GM12801 (cell line): Measurements from ENCODE around the gene KIF27.

ENCODE experiments used
- TF ChIP-seq, protein P1 (sequence below): IDR thresholded peaks from one replicate; pipeline ENCODE4 v1.5.1; 2011; ENCODE audit warnings: control low read depth; ENCODE audit not compliant: insufficient read length; ENCODE audit errors: extremely low read depth

KIF27 gene, protein sequence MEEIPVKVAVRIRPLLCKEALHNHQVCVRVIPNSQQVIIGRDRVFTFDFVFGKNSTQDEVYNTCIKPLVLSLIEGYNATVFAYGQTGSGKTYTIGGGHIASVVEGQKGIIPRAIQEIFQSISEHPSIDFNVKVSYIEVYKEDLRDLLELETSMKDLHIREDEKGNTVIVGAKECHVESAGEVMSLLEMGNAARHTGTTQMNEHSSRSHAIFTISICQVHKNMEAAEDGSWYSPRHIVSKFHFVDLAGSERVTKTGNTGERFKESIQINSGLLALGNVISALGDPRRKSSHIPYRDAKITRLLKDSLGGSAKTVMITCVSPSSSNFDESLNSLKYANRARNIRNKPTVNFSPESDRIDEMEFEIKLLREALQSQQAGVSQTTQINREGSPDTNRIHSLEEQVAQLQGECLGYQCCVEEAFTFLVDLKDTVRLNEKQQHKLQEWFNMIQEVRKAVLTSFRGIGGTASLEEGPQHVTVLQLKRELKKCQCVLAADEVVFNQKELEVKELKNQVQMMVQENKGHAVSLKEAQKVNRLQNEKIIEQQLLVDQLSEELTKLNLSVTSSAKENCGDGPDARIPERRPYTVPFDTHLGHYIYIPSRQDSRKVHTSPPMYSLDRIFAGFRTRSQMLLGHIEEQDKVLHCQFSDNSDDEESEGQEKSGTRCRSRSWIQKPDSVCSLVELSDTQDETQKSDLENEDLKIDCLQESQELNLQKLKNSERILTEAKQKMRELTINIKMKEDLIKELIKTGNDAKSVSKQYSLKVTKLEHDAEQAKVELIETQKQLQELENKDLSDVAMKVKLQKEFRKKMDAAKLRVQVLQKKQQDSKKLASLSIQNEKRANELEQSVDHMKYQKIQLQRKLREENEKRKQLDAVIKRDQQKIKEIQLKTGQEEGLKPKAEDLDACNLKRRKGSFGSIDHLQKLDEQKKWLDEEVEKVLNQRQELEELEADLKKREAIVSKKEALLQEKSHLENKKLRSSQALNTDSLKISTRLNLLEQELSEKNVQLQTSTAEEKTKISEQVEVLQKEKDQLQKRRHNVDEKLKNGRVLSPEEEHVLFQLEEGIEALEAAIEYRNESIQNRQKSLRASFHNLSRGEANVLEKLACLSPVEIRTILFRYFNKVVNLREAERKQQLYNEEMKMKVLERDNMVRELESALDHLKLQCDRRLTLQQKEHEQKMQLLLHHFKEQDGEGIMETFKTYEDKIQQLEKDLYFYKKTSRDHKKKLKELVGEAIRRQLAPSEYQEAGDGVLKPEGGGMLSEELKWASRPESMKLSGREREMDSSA (N-terminal part only)

DNA sequence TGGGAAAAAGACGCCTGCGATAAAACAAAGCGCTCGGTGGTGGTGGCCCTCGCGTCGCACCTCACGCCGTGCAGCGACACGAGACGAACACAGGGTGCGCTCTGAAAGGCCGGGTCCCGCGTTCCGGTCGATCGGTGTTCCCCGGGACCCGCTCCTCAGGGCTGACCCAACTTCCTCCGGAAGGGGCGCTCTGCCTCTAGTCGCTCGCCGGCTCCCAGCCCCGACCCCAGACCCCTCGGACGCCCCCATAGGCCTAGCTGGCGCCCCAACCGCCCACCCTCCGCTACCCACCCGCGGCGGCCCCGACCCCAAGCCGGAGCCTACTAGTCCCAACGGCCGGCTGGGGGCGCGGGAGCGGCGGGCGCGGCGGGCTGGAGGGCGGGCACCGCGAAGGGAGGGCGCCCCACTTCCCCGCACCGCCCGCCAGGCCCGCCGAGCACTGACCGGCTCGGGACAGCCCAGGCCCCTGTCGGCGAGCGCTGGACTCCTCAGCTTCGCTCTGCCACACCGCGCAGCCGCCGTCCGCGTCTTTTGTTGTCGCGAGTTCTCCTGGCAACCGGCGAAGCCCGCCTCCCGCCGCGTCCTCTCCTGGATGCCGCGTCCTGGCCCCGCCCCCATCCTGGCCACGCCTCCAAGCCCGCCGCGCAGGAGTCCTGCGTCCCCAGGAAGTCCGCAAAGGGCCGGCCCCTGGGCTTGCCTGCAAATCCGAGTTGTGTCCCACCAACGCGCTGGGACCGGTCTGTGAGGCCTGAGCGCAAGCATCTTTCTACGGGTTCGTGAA, at the start of gene KIF27:
TSS of gene KIF27 (minus strand) at position 506 of the 781 bp plus-strand sequence. CDS start 5,841 bp downstream, outside the sequence.
- TF ChIP-seq, protein P1, sequence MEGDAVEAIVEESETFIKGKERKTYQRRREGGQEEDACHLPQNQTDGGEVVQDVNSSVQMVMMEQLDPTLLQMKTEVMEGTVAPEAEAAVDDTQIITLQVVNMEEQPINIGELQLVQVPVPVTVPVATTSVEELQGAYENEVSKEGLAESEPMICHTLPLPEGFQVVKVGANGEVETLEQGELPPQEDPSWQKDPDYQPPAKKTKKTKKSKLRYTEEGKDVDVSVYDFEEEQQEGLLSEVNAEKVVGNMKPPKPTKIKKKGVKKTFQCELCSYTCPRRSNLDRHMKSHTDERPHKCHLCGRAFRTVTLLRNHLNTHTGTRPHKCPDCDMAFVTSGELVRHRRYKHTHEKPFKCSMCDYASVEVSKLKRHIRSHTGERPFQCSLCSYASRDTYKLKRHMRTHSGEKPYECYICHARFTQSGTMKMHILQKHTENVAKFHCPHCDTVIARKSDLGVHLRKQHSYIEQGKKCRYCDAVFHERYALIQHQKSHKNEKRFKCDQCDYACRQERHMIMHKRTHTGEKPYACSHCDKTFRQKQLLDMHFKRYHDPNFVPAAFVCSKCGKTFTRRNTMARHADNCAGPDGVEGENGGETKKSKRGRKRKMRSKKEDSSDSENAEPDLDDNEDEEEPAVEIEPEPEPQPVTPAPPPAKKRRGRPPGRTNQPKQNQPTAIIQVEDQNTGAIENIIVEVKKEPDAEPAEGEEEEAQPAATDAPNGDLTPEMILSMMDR: no peak

DNA sequence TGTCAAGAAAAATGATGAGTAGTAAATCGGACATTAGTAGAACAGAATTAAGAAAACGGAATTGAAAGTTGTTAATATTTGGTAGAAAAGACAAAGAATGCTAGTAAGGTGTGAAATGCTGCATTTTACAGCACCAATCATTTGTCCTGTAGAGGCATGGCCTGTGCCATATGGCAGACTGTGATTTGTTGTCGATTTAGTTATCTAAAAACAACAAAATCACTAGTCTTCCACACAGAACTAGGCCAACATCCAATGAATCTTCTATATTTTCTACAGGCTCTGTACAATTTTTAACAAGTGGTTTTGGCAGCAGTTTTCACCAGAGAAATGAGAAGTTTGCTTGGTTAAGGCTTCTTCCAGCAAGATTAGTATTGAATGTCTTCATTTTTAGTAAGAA, 48.4 kb upstream of the KIF27 start:
- TF ChIP-seq, protein P1: no peak

DNA sequence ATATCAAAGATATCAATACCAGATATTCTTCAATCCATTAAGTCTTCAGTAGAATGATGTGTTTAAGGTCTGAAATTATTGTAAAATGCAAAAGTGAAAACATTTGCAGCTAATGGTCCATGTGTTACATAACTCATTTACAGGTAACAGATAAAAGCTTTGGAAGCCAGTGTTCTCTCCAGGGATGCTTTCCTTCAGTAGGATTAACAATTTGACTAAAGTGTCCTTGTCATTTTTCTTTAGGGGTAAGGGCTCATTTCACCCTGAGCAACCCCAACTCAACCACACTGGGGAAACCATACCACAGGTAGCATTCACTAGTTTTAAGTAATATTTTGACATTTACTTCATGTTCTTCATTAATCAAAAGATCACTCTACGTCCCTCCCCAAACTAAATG, 45.8 kb upstream of the KIF27 start:
- TF ChIP-seq, protein P1: no peak

DNA sequence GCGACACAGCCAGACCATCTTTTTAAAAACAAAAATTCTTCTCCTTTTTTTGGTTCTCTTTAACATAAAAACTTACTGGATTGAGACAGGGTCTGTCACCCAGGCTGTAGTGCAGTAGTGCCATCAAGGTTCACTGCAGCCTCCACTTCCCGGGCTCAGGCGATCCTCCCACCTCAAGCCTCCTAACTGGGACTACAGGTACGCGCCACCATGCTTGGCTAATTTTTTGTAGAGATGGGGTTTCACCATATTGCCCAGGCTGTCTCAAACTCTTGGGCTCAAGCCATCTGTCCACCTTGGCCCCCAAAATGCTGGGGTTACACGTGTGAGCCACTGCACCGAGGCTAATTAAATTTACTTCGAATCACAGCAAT, 45.0 kb upstream of the KIF27 start:
- TF ChIP-seq, protein P1: no peak

DNA sequence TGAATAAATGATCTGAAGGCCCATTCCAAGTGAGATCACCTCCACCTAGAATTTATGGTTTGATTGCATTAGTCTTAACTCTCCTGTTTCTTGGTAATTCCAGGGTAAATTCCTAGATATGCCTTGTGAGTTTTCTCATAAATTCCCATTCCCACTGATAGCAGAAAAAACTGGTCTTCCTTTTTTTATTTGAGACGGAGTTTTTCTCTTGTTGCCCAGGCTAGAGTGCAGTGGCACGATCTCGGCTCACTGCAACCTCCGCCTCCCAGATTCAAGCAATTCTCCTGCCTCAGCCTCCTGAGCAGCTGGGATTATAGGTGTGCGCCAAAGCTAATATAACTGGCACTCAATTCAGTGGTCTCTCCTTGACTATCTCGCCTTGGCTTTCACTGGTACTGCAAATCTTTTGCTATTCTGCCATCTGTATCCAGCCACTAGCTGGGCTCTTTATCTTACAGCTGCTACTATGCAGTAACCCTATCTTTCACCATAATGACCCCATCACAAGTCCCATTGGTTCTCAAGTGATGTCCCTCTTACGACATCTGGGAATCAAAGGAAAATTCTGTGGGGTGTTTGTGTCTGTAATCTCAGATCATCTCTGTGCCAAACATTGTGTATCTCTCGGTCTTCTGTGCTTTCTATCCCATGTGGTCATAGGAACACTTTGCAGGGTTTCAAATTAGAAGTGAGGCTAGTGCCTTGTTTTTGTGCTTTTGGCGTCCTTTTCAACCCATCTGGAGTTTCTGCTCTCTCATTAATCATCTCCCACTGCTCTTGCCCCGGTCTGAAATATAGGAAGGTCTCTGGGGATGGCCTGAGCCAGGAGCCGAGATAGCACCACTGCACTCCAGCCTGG, 44.3 kb upstream of the KIF27 start:
- TF ChIP-seq, protein P1: no peak

DNA sequence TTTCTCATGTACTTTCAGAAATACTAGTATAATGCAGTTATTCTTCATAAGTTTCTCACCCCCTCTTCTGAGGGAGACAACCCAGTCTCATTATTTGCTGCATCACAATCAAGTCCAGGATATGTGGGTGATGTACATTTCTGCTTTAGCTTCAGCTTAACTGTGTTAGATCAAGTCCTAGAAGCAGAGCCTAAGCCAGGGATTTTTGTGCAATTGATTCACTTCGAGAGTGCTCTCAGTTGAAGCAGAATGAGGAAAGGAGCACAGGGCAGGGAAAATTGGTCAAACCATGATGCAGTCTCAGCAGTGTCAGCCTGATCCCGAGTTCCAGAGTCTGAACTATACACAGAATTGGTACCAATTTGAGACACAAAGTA, 43.7 kb upstream of the KIF27 start:
- TF ChIP-seq, protein P1: no peak
